H1 (cell line): Measurements from ENCODE around the gene UPK1B. TPM values are rescaled to one million over a fixed set of nuclear protein-coding genes. Genes with fewer than 3 reads are reported as not detected.

Experiments
- CTCF ChIA-PET: fragments of 300-600 bp; sonication (Branson Sonifier 250); formaldehyde crosslinking; loops from one replicate; lab custom pipeline; 2021; ENCODE audit not compliant: partially characterized antibody; lab: Charles Lee
- POLR2A ChIA-PET: fragments of 300-600 bp; sonication (Branson Sonifier 250); formaldehyde crosslinking; loops from one replicate; lab custom pipeline; 2021; ENCODE audit warnings: inconsistent platforms; ENCODE audit not compliant: partially characterized antibody; lab: Charles Lee
- DNase-seq, 2 experiments: peaks; one replicate each; pipeline versions ENCODE4 v3.0.0 to v3.0.0-alpha.2; 2010 to 2022; ENCODE audit warnings: low spot score in 2 of 2, low read depth in 1 of 2, mixed read lengths in 1 of 2
- FAIRE-seq: peaks from 2 replicates; lab custom pipeline; 2011; peaks lifted over from hg19 to GRCh38; lab: Jason Lieb, UNC
- H2AFZ ChIP-seq: 2 replicates; pipeline ENCODE4 v1.8.1; 2012; ENCODE audit warnings: low read length, inconsistent platforms
- H2AK5ac ChIP-seq: 2 replicates; pipeline ENCODE4 v1.6.1; 2013; ENCODE audit warnings: low read depth, low read length
- H2BK120ac ChIP-seq: replicated peaks from 2 replicates; pipeline ENCODE3; 2013; ENCODE audit warnings: low read depth, low read length, inconsistent platforms
- H2BK12ac ChIP-seq: 2 replicates; pipeline ENCODE4 v1.6.1; 2013; ENCODE audit warnings: low read depth, low read length
- H2BK15ac ChIP-seq: 2 replicates; pipeline ENCODE4 v1.6.1; 2013; ENCODE audit warnings: low read length
- H2BK20ac ChIP-seq: 2 replicates; pipeline ENCODE4 v1.6.1; 2013; ENCODE audit warnings: low read length
- H2BK5ac ChIP-seq: 2 replicates; pipeline ENCODE4 v1.6.1; 2013; ENCODE audit warnings: low read depth, low read length
- H3K14ac ChIP-seq: 2 replicates; pipeline ENCODE4 v1.6.1; 2013; ENCODE audit warnings: inconsistent platforms; ENCODE audit not compliant: insufficient read length
- H3K18ac ChIP-seq: 2 replicates; pipeline ENCODE4 v1.6.1; 2013; ENCODE audit warnings: low read length; ENCODE audit errors: extremely low read depth
- H3K23ac ChIP-seq: 2 replicates; pipeline ENCODE4 v1.6.1; 2013; ENCODE audit warnings: inconsistent platforms; ENCODE audit not compliant: insufficient read length
- H3K23me2 ChIP-seq: 2 replicates; pipeline ENCODE4 v1.6.1; 2013; ENCODE audit warnings: low read depth, low read length
- H3K27ac ChIP-seq: 2 replicates; pipeline ENCODE4 v1.6.1; 2011; ENCODE audit warnings: low read depth, low read length, inconsistent platforms
- H3K27me3 ChIP-seq, 4 experiments: replicated peaks in 1 of 4; 1 replicate in 1 of 4; 2 replicates in 3 of 4; pipeline versions ENCODE4 v1.6.1 to v1.8.1; 2011 to 2013; ENCODE audit warnings: low read length in 3 of 4, mild to moderate bottlenecking in 3 of 4, inconsistent platforms in 2 of 4, mixed read lengths in 2 of 4, moderate library complexity in 1 of 4; ENCODE audit not compliant: control insufficient read depth in 3 of 4, insufficient read depth in 3 of 4; ENCODE audit errors: extremely low read depth in 1 of 4
- H3K36me3 ChIP-seq, 4 experiments: 2 replicates each; pipeline versions ENCODE4 v1.6.1 to v1.8.1; 2011 to 2013; ENCODE audit warnings: mild to moderate bottlenecking in 4 of 4, low read length in 3 of 4, moderate library complexity in 2 of 4, control low read depth in 1 of 4, inconsistent platforms in 1 of 4; ENCODE audit not compliant: insufficient read depth in 4 of 4, control insufficient read depth in 2 of 4
- H3K4ac ChIP-seq: replicated peaks from 2 replicates; pipeline ENCODE3; 2013; ENCODE audit warnings: low read length, low read depth, mixed read lengths, inconsistent platforms; ENCODE audit not compliant: insufficient read length
- H3K4me1 ChIP-seq, 4 experiments: replicated peaks in 1 of 4; 1 replicate in 1 of 4; 2 replicates in 3 of 4; pipeline versions ENCODE4 v1.6.1 to v1.8.1; 2011 to 2013; ENCODE audit warnings: low read length in 3 of 4, inconsistent platforms in 2 of 4, mixed read lengths in 1 of 4; ENCODE audit not compliant: insufficient read depth in 4 of 4, control insufficient read depth in 3 of 4
- H3K4me2 ChIP-seq, 2 experiments: 2 replicates each; pipeline versions ENCODE4 v1.6.1 to v1.8.1; 2011 to 2013; ENCODE audit warnings: low read depth in 2 of 2, low read length in 2 of 2, control low read depth in 1 of 2, inconsistent platforms in 1 of 2, mild to moderate bottlenecking in 1 of 2; ENCODE audit not compliant: insufficient read depth in 1 of 2
- H3K4me3 ChIP-seq, 4 experiments: fragments of 200-600, 300-600 bp in 1 of 4; sonication (generic), shearing (Covaris generic), sonication (Bioruptor Twin) in 1 of 4; 2 replicates each; pipeline versions ENCODE4 v1.5.1 to v1.8.1; 2011 to 2016; ENCODE audit warnings: low read length in 4 of 4, low read depth in 3 of 4, control low read depth in 2 of 4, inconsistent platforms in 2 of 4, mild to moderate bottlenecking in 2 of 4, mixed read lengths in 1 of 4, moderate library complexity in 1 of 4; ENCODE audit not compliant: insufficient read depth in 2 of 4; ENCODE audit errors: extremely low read depth in 1 of 4
- H3K56ac ChIP-seq: replicated peaks from 2 replicates; pipeline ENCODE3; 2013; ENCODE audit warnings: low read depth, mild to moderate bottlenecking, mixed read lengths, low read length, inconsistent platforms; ENCODE audit not compliant: insufficient read length
- H3K79me1 ChIP-seq: 2 replicates; pipeline ENCODE4 v1.6.1; 2013; ENCODE audit warnings: low read depth, low read length, control low read depth
- H3K79me2 ChIP-seq, 2 experiments: 2 replicates each; pipeline versions ENCODE4 v1.6.1 to v1.8.1; 2012 to 2013; ENCODE audit warnings: low read length in 2 of 2, mild to moderate bottlenecking in 2 of 2, inconsistent platforms in 1 of 2; ENCODE audit not compliant: insufficient read depth in 2 of 2, control insufficient read depth in 1 of 2
- H3K9ac ChIP-seq, 4 experiments: replicated peaks in 1 of 4; 1 replicate in 1 of 4; 2 replicates in 3 of 4; pipeline versions ENCODE4 v1.6.1 to v1.8.1; 2011 to 2013; ENCODE audit warnings: low read depth in 3 of 4, low read length in 3 of 4, control low read depth in 2 of 4, mild to moderate bottlenecking in 2 of 4, moderate library complexity in 2 of 4, inconsistent platforms in 1 of 4; ENCODE audit errors: extremely low read depth in 1 of 4
- H3K9me3 ChIP-seq, 2 experiments: 2 replicates each; pipeline versions ENCODE4 v1.6.1 to v1.8.1; 2012 to 2013; ENCODE audit warnings: mild to moderate bottlenecking in 2 of 2, moderate library complexity in 2 of 2, control low read depth in 1 of 2, inconsistent platforms in 1 of 2, low read depth in 1 of 2, low read length in 1 of 2, mixed read lengths in 1 of 2; ENCODE audit not compliant: insufficient read depth in 2 of 2
- H4K20me1 ChIP-seq, 2 experiments: replicated peaks in 1 of 2; 2 replicates each; pipeline versions ENCODE3 to v1.8.1; 2011 to 2013; ENCODE audit warnings: inconsistent platforms in 2 of 2, low read length in 2 of 2, mild to moderate bottlenecking in 1 of 2; ENCODE audit not compliant: insufficient read depth in 2 of 2, control insufficient read depth in 1 of 2
- H4K5ac ChIP-seq: 2 replicates; pipeline ENCODE4 v1.6.1; 2013; ENCODE audit warnings: low read length, low read depth, mixed read lengths, inconsistent platforms; ENCODE audit not compliant: insufficient read length
- H4K8ac ChIP-seq: 2 replicates; pipeline ENCODE4 v1.8.0; 2013; ENCODE audit warnings: mild to moderate bottlenecking, moderate library complexity, low read length, inconsistent platforms; ENCODE audit not compliant: insufficient read depth; ENCODE audit errors: extremely low read depth
- H4K91ac ChIP-seq: replicated peaks from 2 replicates; pipeline ENCODE3; 2013; ENCODE audit warnings: low read length, mixed read lengths, inconsistent platforms; ENCODE audit not compliant: insufficient read length
- ATF2 ChIP-seq: IDR thresholded peaks from 2 replicates; pipeline ENCODE4 v1.6.1; 2012; ENCODE audit warnings: low read length, inconsistent platforms
- CHD2 ChIP-seq: IDR thresholded peaks from 2 replicates; pipeline ENCODE4 v1.6.1; 2012; ENCODE audit warnings: low read length, improper control_type of control experiment
- NRF1 ChIP-seq: IDR thresholded peaks from 2 replicates; pipeline ENCODE4 v1.6.1; 2011; ENCODE audit warnings: mild to moderate bottlenecking, low read depth, low read length, improper control_type of control experiment
- RAD21 ChIP-seq, 2 experiments: IDR thresholded peaks in 1 of 2; conservative IDR thresholded peaks in 1 of 2; 2 replicates each; pipeline ENCODE4 v1.6.1; 2011; ENCODE audit warnings: low read depth in 2 of 2, low read length in 2 of 2, improper control_type of control experiment in 1 of 2, inconsistent platforms in 1 of 2, mild to moderate bottlenecking in 1 of 2, moderate library complexity in 1 of 2
- SIRT6 ChIP-seq: IDR thresholded peaks from one replicate; pipeline ENCODE4 v1.7.1; 2012; ENCODE audit warnings: low read length, inconsistent platforms
- WGBS, 2 experiments: shearing (Covaris generic) in 1 of 2; methylation state at CpG; one replicate each; pipeline versions ENCODE4 v1.1.6 to v1.1.7; 2013 to 2015; ENCODE audit warnings: low lambda C conversion rate in 2 of 2, mixed read lengths in 2 of 2, inconsistent platforms in 1 of 2, low coverage in 1 of 2, missing lambda C conversion rate in 1 of 2; ENCODE audit not compliant: insufficient replicate concordance in 2 of 2, insufficient coverage in 1 of 2, insufficient read length in 1 of 2; ENCODE audit errors: extremely low coverage in 1 of 2, missing lambda C conversion rate in 1 of 2; 5-methylcytosine and 5-hydroxymethylcytosine counted together
- polyA plus RNA-seq, 7 experiments: library from polyadenylated mRNA; depleted of rRNA in 3 of 7; stranded (reverse) in 5 of 7; unstranded in 2 of 7; fragments of >200 nt in 5 of 7; fragments of 200-250 nt in 2 of 7; gene quantifications; 1 replicate in 5 of 7; 2 replicates in 1 of 7; 4 replicates in 1 of 7; pipeline versions ENCODE4 v1.2.1 to v1.2.3, GENCODE V29; 2011 to 2013; ENCODE audit warnings: missing spikeins in 2 of 7, mixed read lengths in 2 of 7
- total RNA-seq: library from RNA; stranded (reverse); fragmentation: NEBNext Ultra II Directional; extraction: Animal tissue kit (Norgen Biotek cat#: 25700); gene quantifications from 2 replicates; pipeline ENCODE4 v1.2.1, GENCODE V29; 2021

UPK1B gene
- total and polyA plus RNA-seq, 2 of the 8 experiments (the other 6 are each of a cell fraction or from before 2014, with no cell fraction given) = 0.67 to 0.68 TPM

- Histone ChIP-seq H2BK12ac (no peak overlapping the region), H4K20me1 (no peaks in the 10 kb centered on the region), H3K36me3 (no peaks in the 10 kb centered on the region), H3K56ac (no peak overlapping the region), H3K79me1 (no peaks in the 10 kb centered on the region), H4K91ac (no peak overlapping the region), H4K8ac (no peak overlapping the region), H2AK5ac (no peak overlapping the region), H4K5ac (no peak overlapping the region), H3K23me2 (no peaks in the 10 kb centered on the region), H3K14ac (no peak overlapping the region), H2AFZ (no peak overlapping the region), H3K4me1 (no peaks in the 10 kb centered on the region), H3K9me3 (peaks cover 4 to 6% of the 10 kb centered on the region in 2 experiments; a peak in 2 of 4 replicates), H2BK20ac (no peak overlapping the region)
- POLR2A ChIA-PET = no interaction called here
- 85% methylated on average over 4 of the region's 4 CpGs; no CpG with 5 or more reads in 1 of the 2 experiments for WGBS, 2 experiments
- FAIRE-seq = no peak
- CTCF ChIA-PET = no interaction called here
- DNase-seq = no peak
- TF ChIP-seq NRF1 = no peak
- no peak for TF ChIP-seq ATF2
- TF ChIP-seq SIRT6 = no peak
- TF ChIP-seq CHD2 = no peak
- TF ChIP-seq RAD21 (IDR thresholded peaks at IDR 0.05 in 1 of 2, conservative IDR thresholded peaks at IDR 0.05 in 1 of 2; ENCODE audit: low read depth in 2 of 2, low read length in 2 of 2) = no peak
- TF ChIP-seq, all 59 proteins: peak for 0
- peaks cover 0 to 2% (median 0%) of the 10 kb centered on the region in 4 experiments; a peak in 3 of 7 replicates for H3K27me3 ChIP-seq
- no peak overlapping the region for H2BK120ac ChIP-seq
- no peak overlapping the region for H3K4me2 ChIP-seq
- no peak overlapping the region for H3K27ac ChIP-seq
- no peak overlapping the region for H3K18ac ChIP-seq
- H3K4me3 ChIP-seq = no peak overlapping the region
- H3K9ac ChIP-seq = no peak overlapping the region
- no peaks in the 10 kb centered on the region for H3K79me2 ChIP-seq
- H3K23ac ChIP-seq = no peak overlapping the region
- H2BK15ac ChIP-seq = no peak overlapping the region
- no peak overlapping the region for H2BK5ac ChIP-seq
- no peak overlapping the region for H3K4ac ChIP-seq
These were observed 23.9 kb upstream of the UPK1B start for GRCh38 chr3:119149484-119149883.
